ENCODE measurements around the gene ZCCHC10.

DNA sequence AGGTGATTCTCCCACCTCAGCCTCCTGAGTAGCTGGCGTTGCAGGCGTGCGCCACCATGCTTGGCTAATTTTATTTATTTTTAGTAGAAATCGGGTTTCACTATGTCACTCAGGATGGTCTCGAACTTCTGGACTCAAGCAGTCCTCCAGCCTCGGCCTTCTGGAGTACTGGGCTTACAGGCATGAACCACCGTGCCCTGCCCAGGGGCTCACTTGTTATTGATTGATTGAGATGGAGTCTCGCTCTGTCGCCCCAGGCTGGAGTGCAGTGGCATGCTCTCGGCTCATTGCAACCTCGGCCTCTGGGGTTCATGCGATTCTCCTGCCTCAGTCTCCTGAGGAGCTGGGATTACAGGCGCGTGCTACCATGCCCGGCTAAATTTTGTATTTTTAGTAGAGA is 27.1 kb upstream of the ZCCHC10 start:
- TF ChIP-seq POLR2AphosphoS5 (IDR thresholded peaks at IDR 0.05; ENCODE audit: low read depth, low read length) (no peak), POLR2A (IDR thresholded peaks at IDR 0.05; ENCODE audit: low read depth, low read length) (no peak)

Measured in GM12892 (cell line).